H9 (cell line): Measurements from ENCODE around the gene CHD6. TPM values are rescaled to one million over a fixed set of nuclear protein-coding genes. Genes with fewer than 3 reads are reported as not detected.

Experiments used
- DNase-seq: peaks from one replicate; pipeline ENCODE4 v3.0.0-alpha.2; 2017
- H2AFZ ChIP-seq: one replicate; pipeline ENCODE4 v1.6.1; 2013; ENCODE audit warnings: mild to moderate bottlenecking, low read length, control low read depth, moderate library complexity
- H2AK5ac ChIP-seq: 2 replicates; pipeline ENCODE4 v1.6.1; 2013; ENCODE audit warnings: low read length, control low read depth, mixed read lengths; ENCODE audit not compliant: insufficient read length
- H2BK120ac ChIP-seq: one replicate; pipeline ENCODE4 v1.6.1; 2013; ENCODE audit warnings: low read depth, mild to moderate bottlenecking, low read length, control low read depth, inconsistent platforms; ENCODE audit not compliant: poor library complexity, severe bottlenecking
- H2BK12ac ChIP-seq: 2 replicates; pipeline ENCODE4 v1.6.1; 2013; ENCODE audit warnings: low read length, control low read depth, mixed read lengths, low read depth; ENCODE audit not compliant: insufficient read length
- H2BK15ac ChIP-seq: 2 replicates; pipeline ENCODE4 v1.6.1; 2013; ENCODE audit warnings: low read depth, low read length, control low read depth
- H2BK20ac ChIP-seq: one replicate; pipeline ENCODE4 v1.6.1; 2013; ENCODE audit warnings: low read depth, mild to moderate bottlenecking, low read length, control low read depth, inconsistent platforms; ENCODE audit not compliant: poor library complexity, severe bottlenecking
- H2BK5ac ChIP-seq: 2 replicates; pipeline ENCODE4 v1.6.1; 2013; ENCODE audit warnings: low read length, control low read depth, mixed read lengths; ENCODE audit not compliant: insufficient read length
- H3K14ac ChIP-seq: 2 replicates; pipeline ENCODE4 v1.6.1; 2013; ENCODE audit warnings: low read length, control low read depth; ENCODE audit not compliant: insufficient read depth
- H3K18ac ChIP-seq: 2 replicates; pipeline ENCODE4 v1.6.1; 2013; ENCODE audit warnings: low read depth, mild to moderate bottlenecking, mixed read lengths, low read length, control low read depth; ENCODE audit not compliant: insufficient read length
- H3K23ac ChIP-seq: 2 replicates; pipeline ENCODE4 v1.6.1; 2013; ENCODE audit warnings: low read length, control low read depth, mixed read lengths, low read depth; ENCODE audit not compliant: insufficient read length
- H3K23me2 ChIP-seq: 2 replicates; pipeline ENCODE4 v1.6.1; 2013; ENCODE audit warnings: low read depth, mild to moderate bottlenecking, mixed read lengths, low read length, control low read depth; ENCODE audit not compliant: insufficient read length, poor library complexity, severe bottlenecking
- H3K27ac ChIP-seq: 2 replicates; pipeline ENCODE4 v1.5.1; 2013; ENCODE audit warnings: low read length, control low read depth, mixed read lengths, low read depth; ENCODE audit not compliant: insufficient read length
- H3K27me3 ChIP-seq: 2 replicates; pipeline ENCODE4 v1.6.1; 2013; ENCODE audit warnings: low read length, control low read depth, inconsistent platforms; ENCODE audit not compliant: insufficient read depth
- H3K4ac ChIP-seq: 2 replicates; pipeline ENCODE4 v1.6.1; 2013; ENCODE audit warnings: low read depth, mild to moderate bottlenecking, control low read depth, inconsistent platforms, low read length, moderate library complexity
- H3K4me1 ChIP-seq: 2 replicates; pipeline ENCODE4 v1.6.1; 2013; ENCODE audit warnings: low read length, control low read depth, inconsistent platforms; ENCODE audit not compliant: insufficient read depth
- H3K4me2 ChIP-seq: 2 replicates; pipeline ENCODE4 v1.6.1; 2013; ENCODE audit warnings: low read length, control low read depth, mixed read lengths; ENCODE audit not compliant: insufficient read length, insufficient read depth
- H3K56ac ChIP-seq: 2 replicates; pipeline ENCODE4 v1.6.1; 2013; ENCODE audit warnings: low read depth, mild to moderate bottlenecking, mixed read lengths, low read length, control low read depth; ENCODE audit not compliant: insufficient read length
- H3K79me1 ChIP-seq: 2 replicates; pipeline ENCODE4 v1.6.1; 2013; ENCODE audit warnings: low read depth, mild to moderate bottlenecking, moderate library complexity, low read length, control low read depth, inconsistent platforms; ENCODE audit not compliant: insufficient read depth, poor library complexity, severe bottlenecking
- H3K79me2 ChIP-seq: 2 replicates; pipeline ENCODE4 v1.6.1; 2013; ENCODE audit warnings: low read length, control low read depth, inconsistent platforms; ENCODE audit not compliant: insufficient read depth
- H3K9ac ChIP-seq: 2 replicates; pipeline ENCODE4 v1.6.1; 2013; ENCODE audit warnings: low read length, control low read depth, mixed read lengths; ENCODE audit not compliant: insufficient read length; ENCODE audit errors: extremely low read depth
- H3K9me3 ChIP-seq: one replicate; pipeline ENCODE4 v1.6.1; 2013; ENCODE audit warnings: low read depth, low read length, inconsistent platforms; ENCODE audit not compliant: control insufficient read depth
- H3T11ph ChIP-seq: one replicate; pipeline ENCODE4 v1.6.1; 2013; ENCODE audit warnings: mild to moderate bottlenecking, low read length, control low read depth, inconsistent platforms
- H4K20me1 ChIP-seq: one replicate; pipeline ENCODE4 v1.6.1; 2013; ENCODE audit not compliant: control insufficient read depth, insufficient read length, insufficient read depth
- H4K5ac ChIP-seq: 2 replicates; pipeline ENCODE4 v1.6.1; 2013; ENCODE audit warnings: low read depth, mild to moderate bottlenecking, mixed read lengths, low read length, control low read depth; ENCODE audit not compliant: insufficient read length
- H4K8ac ChIP-seq: replicated peaks from 2 replicates; pipeline ENCODE4 v1.6.1; 2013; ENCODE audit warnings: low read length, control low read depth, mixed read lengths, low read depth; ENCODE audit not compliant: insufficient read length
- H4K91ac ChIP-seq: 2 replicates; pipeline ENCODE4 v1.6.1; 2013; ENCODE audit warnings: low read depth, mild to moderate bottlenecking, moderate library complexity, mixed read lengths, low read length, control low read depth; ENCODE audit not compliant: insufficient read length
- H3K27ac Mint-ChIP-seq, 3 experiments: 2 replicates in 2 of 3; 3 replicates in 1 of 3; pipeline ENCODE4 v1.8.0; 2020 to 2021; ENCODE audit warnings: mixed read lengths in 3 of 3, mild to moderate bottlenecking in 1 of 3, moderate library complexity in 1 of 3
- H3K27me3 Mint-ChIP-seq: 2 replicates; pipeline ENCODE4 v1.8.0; 2021; ENCODE audit warnings: low read depth, mild to moderate bottlenecking, moderate library complexity, mixed read lengths
- H3K36me3 Mint-ChIP-seq, 3 experiments: 2 replicates in 2 of 3; 3 replicates in 1 of 3; pipeline ENCODE4 v1.8.0; 2020 to 2021; ENCODE audit warnings: low read depth in 3 of 3, mixed read lengths in 3 of 3; ENCODE audit not compliant: insufficient read depth in 1 of 3
- H3K4me1 Mint-ChIP-seq, 2 experiments: 2 replicates each; pipeline ENCODE4 v1.8.0; 2020; ENCODE audit warnings: mixed read lengths in 2 of 2
- H3K4me3 Mint-ChIP-seq, 2 experiments: 2 replicates in 1 of 2; 3 replicates in 1 of 2; pipeline ENCODE4 v1.8.0; 2020 to 2021; ENCODE audit warnings: mild to moderate bottlenecking in 2 of 2, mixed read lengths in 2 of 2, moderate library complexity in 1 of 2
- H3K9me3 Mint-ChIP-seq, 2 experiments: 2 replicates in 1 of 2; 3 replicates in 1 of 2; pipeline ENCODE4 v1.8.0; 2020; ENCODE audit warnings: mild to moderate bottlenecking in 2 of 2, mixed read lengths in 2 of 2, moderate library complexity in 1 of 2
- CTCF ChIP-seq: fragments of 200-600 bp; sonication (generic); conservative IDR thresholded peaks from 3 replicates; pipeline ENCODE4 v1.8.0; 2021; ENCODE audit warnings: antibody characterized with exemption, mild to moderate bottlenecking
- WGBS: extraction: QIAGEN DNeasy Blood & Tissue Kit; methylation state at CpG from one replicate; pipeline ENCODE4 v1.1.7; 2013; ENCODE audit warnings: missing lambda C conversion rate, low lambda C conversion rate, mixed read lengths; ENCODE audit not compliant: insufficient read length; ENCODE audit errors: extremely low coverage; 5-methylcytosine and 5-hydroxymethylcytosine counted together
- total RNA-seq: library from RNA; stranded (reverse); gene quantifications from 2 replicates; pipeline ENCODE4 v1.2.1, GENCODE V29; 2021

Gene CHD6
- total RNA-seq, 1 experiment from 2014 or later, result 51.5 TPM

GRCh38 chr20:41586772-41587171 is 31.4 kb downstream of the CHD6 start:
- Histone ChIP-seq H3K79me1 (peaks cover 4% of the 10 kb centered on the region), H4K5ac (no peak overlapping the region), H4K20me1 (no peaks in the 10 kb centered on the region), H3K4me1 (no peaks in the 10 kb centered on the region), H2BK5ac (no peak overlapping the region), H2BK15ac (no peak overlapping the region), H3K23me2 (no peaks in the 10 kb centered on the region), H2BK120ac (no peak overlapping the region), H3K4ac (no peak overlapping the region), H2BK20ac (no peak overlapping the region), H3K56ac (no peak overlapping the region), H3K23ac (no peak overlapping the region), H2AFZ (no peak overlapping the region), H3T11ph (no peak overlapping the region), H3K79me2 (peaks cover 23% of the 10 kb centered on the region; the same call in 1 of the 2 replicates), H3K27ac (no peak overlapping the region), H3K14ac (no peak overlapping the region), H2BK12ac (no peak overlapping the region), H3K9ac (no peak overlapping the region), H3K18ac (no peak overlapping the region), H3K4me2 (no peak overlapping the region), H2AK5ac (no peak overlapping the region), H4K8ac (no peak overlapping the region), H3K27me3 (no peaks in the 10 kb centered on the region), H4K91ac (no peak overlapping the region), H3K9me3 (no peaks in the 10 kb centered on the region)
- no peak for DNase-seq
- Mint-ChIP-seq H3K9me3 (peaks cover 21 to 40% of the 10 kb centered on the region in 2 experiments), H3K27ac (no peak overlapping the region), H3K4me1 (peaks cover 0 to 8% of the 10 kb centered on the region in 2 experiments; a peak in 1 of 4 replicates), H3K4me3 (no peak overlapping the region), H3K36me3 (peaks cover 34 to 40% (median 34%) of the 10 kb centered on the region in 3 experiments), H3K27me3 (no peaks in the 10 kb centered on the region)
- no CpG with 5 or more reads among the region's 1 CpG for WGBS
- no peak for TF ChIP-seq CTCF
